Epithelial cell of proximal tubule (primary cell): ENCODE data around the gene RAD51AP1. TPM values are rescaled to one million over a fixed set of nuclear protein-coding genes. Genes with fewer than 3 reads are reported as not detected.

Source experiments
- DNase-seq: peaks from one replicate; pipeline ENCODE4 v3.0.0-alpha.2; 2011; ENCODE audit warnings: low read depth
- H3K4me3 ChIP-seq: 2 replicates; pipeline ENCODE4 v1.5.1; 2011; ENCODE audit warnings: low read depth, mild to moderate bottlenecking, low read length
- total RNA-seq: library from RNA; depleted of rRNA; stranded (reverse); fragments of >200 nt; gene quantifications from 2 replicates; pipeline ENCODE4 v1.2.3, GENCODE V29; 2015
- TF ChIP-seq, protein P1 (sequence below): conservative IDR thresholded peaks from 2 replicates; pipeline ENCODE4 v1.5.1; 2012; ENCODE audit warnings: low read depth, mild to moderate bottlenecking, low read length

Gene RAD51AP1, protein sequence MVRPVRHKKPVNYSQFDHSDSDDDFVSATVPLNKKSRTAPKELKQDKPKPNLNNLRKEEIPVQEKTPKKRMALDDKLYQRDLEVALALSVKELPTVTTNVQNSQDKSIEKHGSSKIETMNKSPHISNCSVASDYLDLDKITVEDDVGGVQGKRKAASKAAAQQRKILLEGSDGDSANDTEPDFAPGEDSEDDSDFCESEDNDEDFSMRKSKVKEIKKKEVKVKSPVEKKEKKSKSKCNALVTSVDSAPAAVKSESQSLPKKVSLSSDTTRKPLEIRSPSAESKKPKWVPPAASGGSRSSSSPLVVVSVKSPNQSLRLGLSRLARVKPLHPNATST
- 36.8 and 62.7 TPM in 2 replicates for total RNA-seq

DNA sequence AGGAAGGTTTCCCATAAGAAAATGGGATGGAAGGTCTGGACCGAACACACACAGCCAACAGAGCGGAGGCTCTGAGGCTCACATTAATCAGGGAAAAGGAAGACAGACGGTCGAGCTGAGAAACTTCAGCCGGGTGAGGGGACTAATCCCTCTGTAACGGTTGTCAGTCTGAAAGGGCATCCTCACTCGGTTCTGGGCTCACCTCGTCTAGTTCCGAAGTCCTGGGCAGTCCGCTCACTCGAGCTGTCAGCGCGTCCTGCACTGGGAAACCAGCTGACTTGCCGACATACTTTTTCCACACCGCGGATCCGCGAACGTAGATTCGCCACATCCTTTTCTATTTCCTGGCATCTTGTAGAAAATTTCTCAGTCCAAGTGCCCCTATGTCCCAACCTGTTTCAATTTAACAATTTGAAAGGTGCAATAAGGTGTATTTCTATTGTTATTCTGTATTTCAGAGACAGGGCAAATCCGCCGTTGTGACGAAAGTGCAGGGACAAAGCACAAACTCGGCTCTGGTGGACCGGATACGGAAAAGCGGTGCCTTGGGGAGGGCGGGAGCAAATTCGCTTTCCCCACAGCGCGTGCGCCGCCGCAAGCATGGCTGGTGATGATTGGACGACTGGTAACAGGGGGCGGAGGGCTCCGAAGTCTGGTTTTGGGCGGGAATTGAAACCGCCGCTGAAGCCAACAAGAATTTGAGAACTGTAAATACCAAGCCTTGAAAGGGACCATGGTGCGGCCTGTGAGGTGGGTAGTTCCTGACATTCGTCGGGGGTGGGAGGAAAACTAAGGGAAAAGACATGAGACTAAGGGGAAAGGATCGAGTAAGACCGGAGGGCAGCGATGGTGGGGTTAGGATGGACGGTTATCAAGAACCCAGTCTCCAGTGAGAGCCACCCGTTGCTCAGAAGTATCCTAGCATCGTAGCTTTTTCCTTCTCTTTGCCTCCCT lies at the start of gene RAD51AP1:
Gene RAD51AP1 (plus strand): TSS at position 684 of the 954 bp plus-strand sequence. CDS start 50 bp downstream, at position 734.
- peak within 1 kb of the TSS; percentile 97 for H3K4me3 ChIP-seq
- TF ChIP-seq, protein P1, sequence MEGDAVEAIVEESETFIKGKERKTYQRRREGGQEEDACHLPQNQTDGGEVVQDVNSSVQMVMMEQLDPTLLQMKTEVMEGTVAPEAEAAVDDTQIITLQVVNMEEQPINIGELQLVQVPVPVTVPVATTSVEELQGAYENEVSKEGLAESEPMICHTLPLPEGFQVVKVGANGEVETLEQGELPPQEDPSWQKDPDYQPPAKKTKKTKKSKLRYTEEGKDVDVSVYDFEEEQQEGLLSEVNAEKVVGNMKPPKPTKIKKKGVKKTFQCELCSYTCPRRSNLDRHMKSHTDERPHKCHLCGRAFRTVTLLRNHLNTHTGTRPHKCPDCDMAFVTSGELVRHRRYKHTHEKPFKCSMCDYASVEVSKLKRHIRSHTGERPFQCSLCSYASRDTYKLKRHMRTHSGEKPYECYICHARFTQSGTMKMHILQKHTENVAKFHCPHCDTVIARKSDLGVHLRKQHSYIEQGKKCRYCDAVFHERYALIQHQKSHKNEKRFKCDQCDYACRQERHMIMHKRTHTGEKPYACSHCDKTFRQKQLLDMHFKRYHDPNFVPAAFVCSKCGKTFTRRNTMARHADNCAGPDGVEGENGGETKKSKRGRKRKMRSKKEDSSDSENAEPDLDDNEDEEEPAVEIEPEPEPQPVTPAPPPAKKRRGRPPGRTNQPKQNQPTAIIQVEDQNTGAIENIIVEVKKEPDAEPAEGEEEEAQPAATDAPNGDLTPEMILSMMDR, result no peak
- peak; percentile 95 for DNase-seq

GRCh38 chr12:4489556-4489955 lies 49.1 kb upstream of the RAD51AP1 start:
- no peak for DNase-seq
- TF ChIP-seq, protein P1, result no peak

DNA sequence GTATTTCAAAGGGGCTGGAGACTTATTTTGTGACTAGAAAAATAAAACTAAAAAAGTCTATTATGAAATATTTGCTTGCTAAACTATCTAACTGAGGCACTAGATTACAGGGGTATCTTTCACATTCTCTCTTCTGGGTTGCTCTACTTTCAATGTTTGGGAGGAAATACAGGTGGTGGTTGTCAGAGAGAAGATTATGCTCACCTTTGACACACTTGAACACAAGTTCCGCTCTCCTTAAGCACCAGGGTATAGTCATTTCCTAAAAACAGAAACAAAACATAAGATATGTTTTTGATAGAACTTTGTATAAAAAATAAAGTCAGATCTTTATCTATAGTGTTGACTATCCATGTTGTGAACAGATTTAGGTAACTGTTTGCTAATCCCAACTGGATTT lies 47.7 kb upstream of the RAD51AP1 start:
- DNase-seq, result no peak
- TF ChIP-seq, protein P1, result no peak
- no peak overlapping the region for H3K4me3 ChIP-seq

More at GRCh38 chr12:4489556-4489955, 49.1 kb upstream of the RAD51AP1 start:
- no peak overlapping the region for H3K4me3 ChIP-seq

- no peak for DNase-seq
- no peak overlapping the region for H3K4me3 ChIP-seq
- TF ChIP-seq, protein P1, result no peak
These were observed 42.4 kb upstream of the RAD51AP1 start for GRCh38 chr12:4496145-4496838.

DNA sequence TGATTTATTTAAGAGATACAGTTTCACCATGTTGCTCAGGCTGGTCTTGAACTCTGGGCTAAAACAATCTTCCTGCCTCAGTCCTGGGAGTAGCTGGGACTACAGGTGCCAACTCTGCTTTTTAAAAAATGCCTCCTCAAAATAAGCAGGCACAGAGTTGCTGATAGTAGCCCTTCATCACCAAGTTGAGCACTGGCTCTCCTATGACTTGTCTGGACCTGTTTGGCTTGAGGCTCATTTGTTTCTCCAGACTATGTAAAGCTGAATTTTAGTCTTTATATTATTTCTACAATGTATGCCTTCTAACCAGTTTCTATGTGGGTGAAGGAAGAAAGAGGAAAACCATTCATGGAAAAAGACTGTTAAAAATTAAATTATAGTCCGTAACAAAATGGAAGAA lies 39.5 kb upstream of the RAD51AP1 start:
- H3K4me3 ChIP-seq, result no peak overlapping the region
- TF ChIP-seq, protein P1, result no peak
- DNase-seq, result no peak

GRCh38 chr12:4505376-4505986 lies 33.2 kb upstream of the RAD51AP1 start:
- no peak for DNase-seq
- no peak overlapping the region for H3K4me3 ChIP-seq
- TF ChIP-seq, protein P1, result no peak
